WTC11 (cell line): Measurements from ENCODE around the gene COL5A1.
"Not testable (repeated sequence)": the region's sequence is repeated elsewhere in the genome, so short reads cannot be mapped to it uniquely, and the experiment has no call there.

Experiments used
- ETV6 ChIP-seq: sonication (generic); formaldehyde crosslinking; IDR thresholded peaks from 2 replicates; pipeline ENCODE4 v1.8.1; 2022; ENCODE audit warnings: mild to moderate bottlenecking, missing genetic modification reagents
- TF ChIP-seq, protein P1 (sequence below): fragments of 200-600 bp; IDR thresholded peaks from 2 replicates; pipeline ENCODE4 v1.8.0; 2022; ENCODE audit warnings: antibody characterized with exemption

DNA sequence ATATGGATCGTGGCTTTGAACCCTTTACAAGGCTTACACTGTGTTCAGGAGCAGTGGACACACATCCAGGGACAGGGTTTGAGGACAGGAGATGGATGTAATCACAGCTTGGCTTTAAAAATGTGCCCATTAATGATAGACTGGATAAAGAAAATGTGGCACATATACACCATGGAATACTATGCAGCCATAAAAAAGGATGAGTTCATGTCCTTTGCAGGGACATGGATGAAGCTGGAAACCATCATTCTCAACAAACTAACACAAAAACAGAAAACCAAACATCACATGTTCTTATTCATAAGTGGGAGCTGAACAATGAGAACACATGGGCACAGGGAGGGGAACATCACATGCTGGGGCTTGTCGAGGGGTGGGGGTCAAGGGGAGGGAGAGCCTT, 215.8 kb downstream of the COL5A1 start:
- TF ChIP-seq, protein P1, sequence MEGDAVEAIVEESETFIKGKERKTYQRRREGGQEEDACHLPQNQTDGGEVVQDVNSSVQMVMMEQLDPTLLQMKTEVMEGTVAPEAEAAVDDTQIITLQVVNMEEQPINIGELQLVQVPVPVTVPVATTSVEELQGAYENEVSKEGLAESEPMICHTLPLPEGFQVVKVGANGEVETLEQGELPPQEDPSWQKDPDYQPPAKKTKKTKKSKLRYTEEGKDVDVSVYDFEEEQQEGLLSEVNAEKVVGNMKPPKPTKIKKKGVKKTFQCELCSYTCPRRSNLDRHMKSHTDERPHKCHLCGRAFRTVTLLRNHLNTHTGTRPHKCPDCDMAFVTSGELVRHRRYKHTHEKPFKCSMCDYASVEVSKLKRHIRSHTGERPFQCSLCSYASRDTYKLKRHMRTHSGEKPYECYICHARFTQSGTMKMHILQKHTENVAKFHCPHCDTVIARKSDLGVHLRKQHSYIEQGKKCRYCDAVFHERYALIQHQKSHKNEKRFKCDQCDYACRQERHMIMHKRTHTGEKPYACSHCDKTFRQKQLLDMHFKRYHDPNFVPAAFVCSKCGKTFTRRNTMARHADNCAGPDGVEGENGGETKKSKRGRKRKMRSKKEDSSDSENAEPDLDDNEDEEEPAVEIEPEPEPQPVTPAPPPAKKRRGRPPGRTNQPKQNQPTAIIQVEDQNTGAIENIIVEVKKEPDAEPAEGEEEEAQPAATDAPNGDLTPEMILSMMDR, result not testable (repeated sequence)
- TF ChIP-seq ETV6 (CRISPR knock-in tag), result not testable (repeated sequence)
